VCaP (cell line): ENCODE results near the gene CD59.

ENCODE experiments used
- H3K27ac ChIP-seq: fragments of 450-650 bp; 2 replicates; pipeline ENCODE4 v1.5.1; 2017
- TF ChIP-seq, protein P1 (sequence below): fragments of 450-650 bp; conservative IDR thresholded peaks from 2 replicates; pipeline ENCODE4 v1.5.1; 2017; ENCODE audit warnings: mild to moderate bottlenecking, moderate library complexity

CD59 gene

DNA sequence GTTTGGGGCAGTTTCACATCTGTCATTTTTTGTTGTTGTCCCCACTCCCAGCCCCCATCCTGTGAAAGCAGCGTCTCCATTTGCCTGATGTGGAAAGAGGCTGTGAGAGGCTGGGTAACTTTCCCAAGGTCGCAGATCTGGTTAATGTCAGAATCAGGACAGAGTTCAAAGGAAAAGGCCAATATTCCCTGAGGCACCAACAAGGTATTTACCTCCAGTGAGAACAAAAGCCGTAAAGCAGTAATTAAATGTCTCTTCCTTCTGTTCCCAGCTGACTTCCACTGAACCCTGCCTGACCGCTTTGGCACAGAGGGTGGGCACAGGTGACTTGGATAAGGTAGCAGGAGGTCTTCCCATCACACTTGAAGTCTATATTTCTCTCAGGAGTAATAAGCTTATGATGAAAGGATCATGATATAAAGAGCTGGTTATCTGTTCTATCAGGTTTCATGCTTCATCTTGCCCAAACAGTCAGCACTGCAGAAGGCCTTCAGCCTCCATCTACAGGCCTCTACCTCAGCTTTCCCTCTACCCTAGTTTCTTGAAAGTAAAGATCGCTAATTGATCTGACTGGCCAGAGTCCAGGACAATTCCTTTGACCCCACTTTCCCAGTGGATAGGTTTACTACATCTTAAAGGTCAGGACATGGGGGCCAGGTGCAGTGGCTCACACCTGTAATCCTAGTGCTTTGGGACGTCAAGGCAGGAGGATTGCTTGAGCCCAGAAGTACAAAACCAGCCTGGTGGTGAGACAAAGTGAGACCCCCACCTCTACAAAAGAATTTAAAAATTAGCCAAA, 45.0 kb downstream of the CD59 start:
- no peak overlapping the region for H3K27ac ChIP-seq

GRCh38 chr11:33690290-33691065, 45.7 kb downstream of the CD59 start:
- no peak overlapping the region for H3K27ac ChIP-seq
- TF ChIP-seq, protein P1, sequence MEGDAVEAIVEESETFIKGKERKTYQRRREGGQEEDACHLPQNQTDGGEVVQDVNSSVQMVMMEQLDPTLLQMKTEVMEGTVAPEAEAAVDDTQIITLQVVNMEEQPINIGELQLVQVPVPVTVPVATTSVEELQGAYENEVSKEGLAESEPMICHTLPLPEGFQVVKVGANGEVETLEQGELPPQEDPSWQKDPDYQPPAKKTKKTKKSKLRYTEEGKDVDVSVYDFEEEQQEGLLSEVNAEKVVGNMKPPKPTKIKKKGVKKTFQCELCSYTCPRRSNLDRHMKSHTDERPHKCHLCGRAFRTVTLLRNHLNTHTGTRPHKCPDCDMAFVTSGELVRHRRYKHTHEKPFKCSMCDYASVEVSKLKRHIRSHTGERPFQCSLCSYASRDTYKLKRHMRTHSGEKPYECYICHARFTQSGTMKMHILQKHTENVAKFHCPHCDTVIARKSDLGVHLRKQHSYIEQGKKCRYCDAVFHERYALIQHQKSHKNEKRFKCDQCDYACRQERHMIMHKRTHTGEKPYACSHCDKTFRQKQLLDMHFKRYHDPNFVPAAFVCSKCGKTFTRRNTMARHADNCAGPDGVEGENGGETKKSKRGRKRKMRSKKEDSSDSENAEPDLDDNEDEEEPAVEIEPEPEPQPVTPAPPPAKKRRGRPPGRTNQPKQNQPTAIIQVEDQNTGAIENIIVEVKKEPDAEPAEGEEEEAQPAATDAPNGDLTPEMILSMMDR = no peak

More for the DNA sequence above, 45.0 kb downstream of the CD59 start:
- TF ChIP-seq, protein P1 = no peak

DNA sequence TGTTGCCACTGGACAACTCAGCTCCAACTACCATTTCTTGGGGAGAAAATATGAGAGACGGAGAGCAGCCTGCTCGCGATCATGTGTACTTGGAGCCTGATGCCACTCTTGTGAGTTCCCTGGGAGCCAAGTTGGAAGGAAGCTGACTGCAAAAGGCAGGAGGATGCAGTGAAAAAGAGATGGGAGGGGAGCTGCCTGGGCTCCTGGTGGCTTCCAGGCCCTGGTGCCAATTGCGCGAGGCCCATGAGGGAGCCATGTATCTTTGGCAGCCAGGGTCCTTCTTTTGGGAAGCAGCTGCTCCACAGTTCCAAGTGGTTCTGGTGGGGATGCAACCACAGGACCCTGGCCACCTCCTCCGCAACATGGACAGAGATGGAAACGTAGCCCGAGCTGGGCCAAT, 46.7 kb downstream of the CD59 start:
- no peak overlapping the region for H3K27ac ChIP-seq
- TF ChIP-seq, protein P1 = no peak

GRCh38 chr11:33689085-33689484, 47.1 kb downstream of the CD59 start:
- TF ChIP-seq, protein P1 = no peak
- H3K27ac ChIP-seq = no peak overlapping the region

GRCh38 chr11:33687733-33688479, 48.3 kb downstream of the CD59 start:
- TF ChIP-seq, protein P1 = peak; percentile 80
- H3K27ac ChIP-seq = no peak overlapping the region

GRCh38 chr11:33685082-33685481, 51.1 kb downstream of the CD59 start:
- TF ChIP-seq, protein P1 = no peak
- H3K27ac ChIP-seq = no peak overlapping the region
